Osteocyte (in vitro differentiated cells): ENCODE measurements around the gene PDGFB. TPM values are rescaled to one million over a fixed set of nuclear protein-coding genes. Genes with fewer than 3 reads are reported as not detected.
A peak's percentile ranks its signal among the peaks of the same experiment; 100 is the strongest.

Experiments used
- DNase-seq: peaks from one replicate; pipeline ENCODE4 v3.0.0; 2021; ENCODE audit warnings: mixed read lengths; ENCODE audit not compliant: unreplicated experiment; ENCODE audit errors: extremely low spot score
- H3K27ac Mint-ChIP-seq: one replicate; pipeline ENCODE4 v1.8.0; 2021; ENCODE audit warnings: mild to moderate bottlenecking, mixed read lengths; ENCODE audit not compliant: unreplicated experiment
- H3K27me3 Mint-ChIP-seq: one replicate; pipeline ENCODE4 v1.8.0; 2021; ENCODE audit warnings: mixed read lengths; ENCODE audit not compliant: unreplicated experiment
- H3K36me3 Mint-ChIP-seq: one replicate; pipeline ENCODE4 v1.8.0; 2021; ENCODE audit warnings: mixed read lengths; ENCODE audit not compliant: unreplicated experiment
- H3K4me1 Mint-ChIP-seq: one replicate; pipeline ENCODE4 v1.8.0; 2021; ENCODE audit warnings: mixed read lengths; ENCODE audit not compliant: unreplicated experiment
- H3K4me3 Mint-ChIP-seq: one replicate; pipeline ENCODE4 v1.8.0; 2021; ENCODE audit warnings: mild to moderate bottlenecking, moderate library complexity, mixed read lengths; ENCODE audit not compliant: unreplicated experiment
- H3K9me3 Mint-ChIP-seq: one replicate; pipeline ENCODE4 v1.8.0; 2021; ENCODE audit warnings: mixed read lengths; ENCODE audit not compliant: unreplicated experiment
- CTCF ChIP-seq: fragments of 200-600 bp; sonication (generic); IDR thresholded peaks from 2 replicates; pipeline ENCODE4 v1.5.0; 2021; ENCODE audit warnings: antibody characterized with exemption, mild to moderate bottlenecking, moderate library complexity
- total RNA-seq: library from RNA; stranded (reverse); gene quantifications from 2 replicates; pipeline ENCODE4 v1.2.1, GENCODE V29; 2021

The PDGFB gene
- total RNA-seq, 1 donor from 2014 or later: 16.8 TPM

GRCh38 chr22:39179401-39179827 is 65.4 kb downstream of the PDGFB start:
- TF ChIP-seq CTCF: no peak
- H3K36me3 Mint-ChIP-seq: no peaks in the 10 kb centered on the region
- peaks cover 35% of the 10 kb centered on the region for H3K4me1 Mint-ChIP-seq
- peak; percentile 76 for DNase-seq
- no peaks in the 10 kb centered on the region for H3K9me3 Mint-ChIP-seq
- H3K27ac Mint-ChIP-seq: peak overlapping the region; percentile 35
- no peaks in the 10 kb centered on the region for H3K27me3 Mint-ChIP-seq
- no peak overlapping the region for H3K4me3 Mint-ChIP-seq

DNA sequence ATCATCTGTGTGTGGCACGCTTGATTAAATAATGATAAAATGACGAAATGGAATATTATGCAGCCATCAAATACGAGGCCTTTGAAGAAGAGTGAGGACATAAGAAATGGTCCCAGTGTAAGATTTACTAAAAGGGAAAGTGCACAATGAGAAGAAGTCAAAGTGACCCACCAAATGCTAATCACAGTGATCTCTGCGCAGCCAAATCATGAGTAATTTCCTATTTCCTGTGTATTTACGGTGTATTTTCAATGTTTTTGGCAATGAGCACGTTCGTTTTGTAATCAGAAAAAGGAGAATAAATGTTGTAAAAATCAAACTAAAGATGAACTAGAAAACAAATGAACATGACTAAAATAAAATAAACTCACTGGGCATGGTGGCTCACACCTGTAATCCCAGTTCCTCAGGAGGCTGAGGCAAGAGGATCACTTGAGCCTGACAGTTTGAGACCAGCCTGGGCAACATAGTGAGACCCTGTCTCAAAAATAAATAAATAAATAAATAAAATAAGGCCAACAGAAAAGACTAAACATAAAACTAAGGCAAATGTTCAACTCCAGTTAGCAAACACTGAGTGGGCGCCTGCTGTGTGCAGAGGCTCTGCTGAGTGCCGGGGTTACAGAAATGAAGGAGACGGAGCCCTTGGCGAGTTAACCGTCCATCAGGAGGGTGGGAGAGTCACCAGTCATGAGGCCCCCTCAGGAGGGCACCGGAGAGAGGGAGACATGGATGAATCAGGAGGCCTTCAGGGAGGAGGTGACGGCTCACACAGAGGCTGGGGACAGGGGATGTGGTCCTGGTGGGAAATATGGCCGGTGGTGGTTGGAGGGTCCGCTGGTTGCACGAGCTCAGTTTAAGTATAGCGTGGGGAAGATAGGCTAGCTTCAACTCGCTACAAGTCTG is 66.3 kb downstream of the PDGFB start:
- peaks cover 44% of the 10 kb centered on the region for H3K4me1 Mint-ChIP-seq
- H3K9me3 Mint-ChIP-seq: no peaks in the 10 kb centered on the region
- no peak overlapping the region for H3K4me3 Mint-ChIP-seq
- no peaks in the 10 kb centered on the region for H3K27me3 Mint-ChIP-seq
- peak; percentile 54 for DNase-seq
- TF ChIP-seq CTCF: no peak
- peak overlapping the region; percentile 70 for H3K27ac Mint-ChIP-seq
- no peaks in the 10 kb centered on the region for H3K36me3 Mint-ChIP-seq

DNA sequence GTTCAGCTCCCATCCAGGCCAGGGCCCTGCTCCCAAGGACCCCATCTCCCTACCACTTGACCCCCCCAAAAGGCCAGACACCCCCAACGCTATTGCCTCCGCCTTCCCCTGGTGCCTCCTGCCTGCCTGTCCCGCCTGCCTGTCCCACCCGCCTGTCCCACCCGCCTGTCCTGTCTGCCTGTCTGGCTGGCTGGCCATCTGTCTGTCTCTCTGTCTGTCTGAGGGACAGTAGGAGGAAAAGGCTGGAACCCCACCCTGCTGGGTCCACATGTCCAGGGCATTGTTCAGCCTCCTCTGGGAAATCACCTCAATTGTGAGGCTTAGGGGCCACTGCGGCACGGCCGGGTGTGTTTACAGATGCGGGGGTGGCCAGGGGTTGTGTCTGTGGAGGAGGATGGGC is 67.0 kb downstream of the PDGFB start:
- H3K4me1 Mint-ChIP-seq: peaks cover 51% of the 10 kb centered on the region
- no peaks in the 10 kb centered on the region for H3K36me3 Mint-ChIP-seq
- no peak overlapping the region for H3K4me3 Mint-ChIP-seq
- H3K9me3 Mint-ChIP-seq: no peaks in the 10 kb centered on the region
- TF ChIP-seq CTCF: no peak
- peak; percentile 77 for DNase-seq
- H3K27ac Mint-ChIP-seq: peak overlapping the region; percentile 70
- H3K27me3 Mint-ChIP-seq: no peaks in the 10 kb centered on the region

DNA sequence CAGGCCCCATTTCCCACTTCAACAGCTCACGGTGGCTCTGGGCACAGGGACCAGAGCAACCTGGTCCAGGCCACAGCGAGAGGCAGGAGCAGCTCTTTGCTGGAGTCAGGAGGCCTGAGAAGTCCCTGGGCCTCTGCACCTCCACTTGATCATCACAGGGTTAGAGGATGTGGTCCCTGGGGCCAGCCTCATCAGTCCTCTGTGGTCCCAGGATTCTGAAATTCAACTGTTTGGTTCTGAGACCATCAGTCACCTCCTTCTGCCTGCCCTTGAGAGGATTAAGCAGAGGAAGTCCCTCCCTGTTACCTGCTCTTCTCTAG is 67.4 kb downstream of the PDGFB start:
- peak overlapping the region; percentile 64 for H3K27ac Mint-ChIP-seq
- peaks cover 52% of the 10 kb centered on the region for H3K4me1 Mint-ChIP-seq
- H3K4me3 Mint-ChIP-seq: no peak overlapping the region

More for the DNA sequence above, 67.4 kb downstream of the PDGFB start:
- no peak for TF ChIP-seq CTCF
- Mint-ChIP-seq H3K9me3 (no peaks in the 10 kb centered on the region), H3K27me3 (no peaks in the 10 kb centered on the region), H3K36me3 (no peaks in the 10 kb centered on the region)
- DNase-seq: no peak
